Measurements from ENCODE around the gene PLPP4. TPM values are rescaled to one million over a fixed set of nuclear protein-coding genes. Genes with fewer than 3 reads are reported as not detected.

Gene PLPP4
- total and polyA plus RNA-seq, 10 of the 15 experiments (the other 5 are each of a cell fraction or from before 2014, with no cell fraction given) = 0.08 to 3.1 (median 0.26) TPM; not detected in 3

DNA sequence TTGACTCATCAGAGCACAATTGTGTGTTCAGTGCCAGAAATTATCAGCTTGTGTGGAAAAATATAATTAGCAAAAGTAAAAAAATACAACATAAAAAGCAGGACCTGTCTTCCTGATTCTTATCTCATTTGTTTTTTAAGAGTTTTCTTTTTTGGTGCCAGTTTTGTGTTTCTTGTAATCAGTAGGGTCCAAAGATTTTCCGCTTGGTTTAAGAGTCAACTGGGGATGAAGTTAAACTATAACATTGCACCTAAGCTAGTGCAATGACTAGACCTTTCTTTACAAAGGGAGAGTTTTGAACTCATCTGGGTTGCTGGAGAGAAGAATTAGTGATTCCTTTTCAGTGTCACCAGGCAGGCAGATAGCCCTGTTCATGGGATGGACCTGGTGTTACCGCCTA, 113.4 kb downstream of the PLPP4 start:
- RAD21 ChIA-PET (ENCODE audit: unreplicated experiment) = no interaction called here
- POLR2A ChIA-PET = no interaction called here
- CTCF ChIA-PET = no interaction called here
- no peak overlapping the region for H3K4me3 ChIP-seq
- H3K9ac ChIP-seq (ENCODE audit: control insufficient read depth, insufficient read depth, low read length) = no peak overlapping the region
- FAIRE-seq (no peak), ATAC-seq (no peak), DNase-seq (ENCODE audit: low read depth, low spot score) (no peak)
- H3K4me1 ChIP-seq (ENCODE audit: control insufficient read depth, insufficient read depth, low read length) = no peaks in the 10 kb centered on the region
- intact Hi-C loops (cut with micrococcal nuclease; ENCODE audit: unreplicated experiment) = no loop called here
- H3K27ac ChIP-seq (ENCODE audit: control insufficient read depth, insufficient read depth) = no peak overlapping the region
- 13% methylated on average over 2 of the region's 2 CpGs for WGBS (ENCODE audit: insufficient coverage, insufficient replicate concordance, low lambda C conversion rate, missing lambda C conversion rate)
- no peak for TF ChIP-seq POLR2AphosphoS5 (IDR thresholded peaks at IDR 0.05; ENCODE audit: low read length)
- no peak for TF ChIP-seq ZNF274 (IDR thresholded peaks at IDR 0.05; ENCODE audit: insufficient read depth, insufficient read length)
- no peak for TF ChIP-seq EED (IDR thresholded peaks at IDR 0.05; ENCODE audit: low read depth)
- no peak for TF ChIP-seq MEF2A (IDR thresholded peaks at IDR 0.05; ENCODE audit: insufficient read depth, low read depth, low read length)
- TF ChIP-seq, protein P1, sequence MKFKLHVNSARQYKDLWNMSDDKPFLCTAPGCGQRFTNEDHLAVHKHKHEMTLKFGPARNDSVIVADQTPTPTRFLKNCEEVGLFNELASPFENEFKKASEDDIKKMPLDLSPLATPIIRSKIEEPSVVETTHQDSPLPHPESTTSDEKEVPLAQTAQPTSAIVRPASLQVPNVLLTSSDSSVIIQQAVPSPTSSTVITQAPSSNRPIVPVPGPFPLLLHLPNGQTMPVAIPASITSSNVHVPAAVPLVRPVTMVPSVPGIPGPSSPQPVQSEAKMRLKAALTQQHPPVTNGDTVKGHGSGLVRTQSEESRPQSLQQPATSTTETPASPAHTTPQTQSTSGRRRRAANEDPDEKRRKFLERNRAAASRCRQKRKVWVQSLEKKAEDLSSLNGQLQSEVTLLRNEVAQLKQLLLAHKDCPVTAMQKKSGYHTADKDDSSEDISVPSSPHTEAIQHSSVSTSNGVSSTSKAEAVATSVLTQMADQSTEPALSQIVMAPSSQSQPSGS (IDR thresholded peaks at IDR 0.05; ENCODE audit: low read length) = no peak
- TF ChIP-seq, protein P2, sequence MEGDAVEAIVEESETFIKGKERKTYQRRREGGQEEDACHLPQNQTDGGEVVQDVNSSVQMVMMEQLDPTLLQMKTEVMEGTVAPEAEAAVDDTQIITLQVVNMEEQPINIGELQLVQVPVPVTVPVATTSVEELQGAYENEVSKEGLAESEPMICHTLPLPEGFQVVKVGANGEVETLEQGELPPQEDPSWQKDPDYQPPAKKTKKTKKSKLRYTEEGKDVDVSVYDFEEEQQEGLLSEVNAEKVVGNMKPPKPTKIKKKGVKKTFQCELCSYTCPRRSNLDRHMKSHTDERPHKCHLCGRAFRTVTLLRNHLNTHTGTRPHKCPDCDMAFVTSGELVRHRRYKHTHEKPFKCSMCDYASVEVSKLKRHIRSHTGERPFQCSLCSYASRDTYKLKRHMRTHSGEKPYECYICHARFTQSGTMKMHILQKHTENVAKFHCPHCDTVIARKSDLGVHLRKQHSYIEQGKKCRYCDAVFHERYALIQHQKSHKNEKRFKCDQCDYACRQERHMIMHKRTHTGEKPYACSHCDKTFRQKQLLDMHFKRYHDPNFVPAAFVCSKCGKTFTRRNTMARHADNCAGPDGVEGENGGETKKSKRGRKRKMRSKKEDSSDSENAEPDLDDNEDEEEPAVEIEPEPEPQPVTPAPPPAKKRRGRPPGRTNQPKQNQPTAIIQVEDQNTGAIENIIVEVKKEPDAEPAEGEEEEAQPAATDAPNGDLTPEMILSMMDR (IDR thresholded peaks at IDR 0.05 in 2 of 3, conservative IDR thresholded peaks at IDR 0.05 in 1 of 3; ENCODE audit: control insufficient read depth in 2 of 3, extremely low read depth in 1 of 3, insufficient read depth in 1 of 3, low read depth in 3 of 3, low read length in 3 of 3) = no peak
- TF ChIP-seq, protein P3, sequence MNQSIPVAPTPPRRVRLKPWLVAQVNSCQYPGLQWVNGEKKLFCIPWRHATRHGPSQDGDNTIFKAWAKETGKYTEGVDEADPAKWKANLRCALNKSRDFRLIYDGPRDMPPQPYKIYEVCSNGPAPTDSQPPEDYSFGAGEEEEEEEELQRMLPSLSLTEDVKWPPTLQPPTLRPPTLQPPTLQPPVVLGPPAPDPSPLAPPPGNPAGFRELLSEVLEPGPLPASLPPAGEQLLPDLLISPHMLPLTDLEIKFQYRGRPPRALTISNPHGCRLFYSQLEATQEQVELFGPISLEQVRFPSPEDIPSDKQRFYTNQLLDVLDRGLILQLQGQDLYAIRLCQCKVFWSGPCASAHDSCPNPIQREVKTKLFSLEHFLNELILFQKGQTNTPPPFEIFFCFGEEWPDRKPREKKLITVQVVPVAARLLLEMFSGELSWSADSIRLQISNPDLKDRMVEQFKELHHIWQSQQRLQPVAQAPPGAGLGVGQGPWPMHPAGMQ (IDR thresholded peaks at IDR 0.05; ENCODE audit: borderline replicate concordance) = no peak
- TF ChIP-seq NRF1 (conservative IDR thresholded peaks at IDR 0.05; ENCODE audit: low read depth, low read length) = no peak
- TF ChIP-seq FOS (IDR thresholded peaks at IDR 0.05; ENCODE audit: borderline replicate concordance, extremely low read depth, insufficient read length) = no peak
- TF ChIP-seq MYB (IDR thresholded peaks at IDR 0.05; ENCODE audit: borderline replicate concordance, low read depth, low read length) = no peak
- TF ChIP-seq STAT1 (conservative IDR thresholded peaks at IDR 0.05) = no peak
- TF ChIP-seq YBX1 (IDR thresholded peaks at IDR 0.05) = no peak
- TF ChIP-seq, protein P4, sequence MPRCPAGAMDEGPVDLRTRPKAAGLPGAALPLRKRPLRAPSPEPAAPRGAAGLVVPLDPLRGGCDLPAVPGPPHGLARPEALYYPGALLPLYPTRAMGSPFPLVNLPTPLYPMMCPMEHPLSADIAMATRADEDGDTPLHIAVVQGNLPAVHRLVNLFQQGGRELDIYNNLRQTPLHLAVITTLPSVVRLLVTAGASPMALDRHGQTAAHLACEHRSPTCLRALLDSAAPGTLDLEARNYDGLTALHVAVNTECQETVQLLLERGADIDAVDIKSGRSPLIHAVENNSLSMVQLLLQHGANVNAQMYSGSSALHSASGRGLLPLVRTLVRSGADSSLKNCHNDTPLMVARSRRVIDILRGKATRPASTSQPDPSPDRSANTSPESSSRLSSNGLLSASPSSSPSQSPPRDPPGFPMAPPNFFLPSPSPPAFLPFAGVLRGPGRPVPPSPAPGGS (IDR thresholded peaks at IDR 0.05; ENCODE audit: borderline replicate concordance, insufficient read depth, low read depth, low read length, poor library complexity, severe bottlenecking) = no peak
- no peak for TF ChIP-seq TCF7 (IDR thresholded peaks at IDR 0.05; ENCODE audit: borderline replicate concordance)
- TF ChIP-seq GABPA (IDR thresholded peaks at IDR 0.05; ENCODE audit: low read depth) = no peak
- no peak for TF ChIP-seq BHLHE40 (IDR thresholded peaks at IDR 0.05; ENCODE audit: borderline replicate concordance in 1 of 2, low read depth in 2 of 2, low read length in 1 of 2)
- H3K36me3 ChIP-seq (ENCODE audit: control insufficient read depth in 2 of 2, insufficient read depth in 2 of 2, low read length in 1 of 2) = no peaks in the 10 kb centered on the region
- H4K20me1 ChIP-seq (ENCODE audit: control insufficient read depth, insufficient read depth) = no peaks in the 10 kb centered on the region
- H3K4me2 ChIP-seq (ENCODE audit: control insufficient read depth, insufficient read depth) = no peak overlapping the region
- SMC1A ChIA-PET (ENCODE audit: uncharacterized antibody, unreplicated experiment) = no interaction called here
- H3K27me3 ChIP-seq (replicated peaks in 1 of 2; ENCODE audit: control insufficient read depth in 2 of 2, insufficient read depth in 2 of 2, low read length in 1 of 2) = peaks cover 0 to 1% of the 10 kb centered on the region in 2 experiments; a peak in 1 of 4 replicates
- H2AFZ ChIP-seq (ENCODE audit: control insufficient read depth, low read depth, low read length) = no peak overlapping the region
- H3K9me3 ChIP-seq (replicated peaks; ENCODE audit: control insufficient read depth, insufficient read depth, low read length) = no peaks in the 10 kb centered on the region
- BruUV-seq (replicated peaks) = no TSS peak
- in situ Hi-C loops (cut with MboI) = no loop called here
- H3K79me2 ChIP-seq (ENCODE audit: control insufficient read depth, insufficient read depth, low read length) = no peaks in the 10 kb centered on the region

Measured in GM12878 (cell line).